ENCODE data around the gene SUMF2. TPM values are rescaled to one million over a fixed set of nuclear protein-coding genes. Genes with fewer than 3 reads are reported as not detected.

The SUMF2 gene
- total and polyA plus RNA-seq, 2 of the 13 experiments (the other 11 are each of a cell fraction or from before 2014, with no cell fraction given) = 48.9 to 54.4 TPM

- TF ChIP-seq ZBTB38 (CRISPR knock-in tag; IDR thresholded peaks at IDR 0.05) (no peak), KDM3A (CRISPR knock-in tag; IDR thresholded peaks at IDR 0.05; ENCODE audit: low read depth) (0 out of 2 replicates have a peak, but pooled peaks have one; percentile 17), ARNTL (CRISPR knock-in tag; IDR thresholded peaks at IDR 0.05) (no peak), FLYWCH1 (CRISPR knock-in tag; IDR thresholded peaks at IDR 0.05) (no peak), ZNF30 (CRISPR knock-in tag; IDR thresholded peaks at IDR 0.05) (no peak), GPN1 (CRISPR knock-in tag; IDR thresholded peaks at IDR 0.05; ENCODE audit: borderline replicate concordance) (no peak), ATM (IDR thresholded peaks at IDR 0.05; ENCODE audit: borderline replicate concordance) (no peak), SPEN (CRISPR knock-in tag; IDR thresholded peaks at IDR 0.05; ENCODE audit: low read depth) (no peak; the same call in 1 of the 2 replicates), STAG1 (CRISPR knock-in tag; IDR thresholded peaks at IDR 0.05) (no peak), NFKBIZ (CRISPR knock-in tag; IDR thresholded peaks at IDR 0.05) (no peak; the same call in 1 of the 2 replicates), ZNF256 (CRISPR knock-in tag; conservative IDR thresholded peaks at IDR 0.05) (no peak), ZNF329 (CRISPR knock-in tag; IDR thresholded peaks at IDR 0.05; ENCODE audit: low read depth) (no peak), BRD4 (CRISPR knock-in tag; IDR thresholded peaks at IDR 0.05) (no peak), ZNF703 (CRISPR knock-in tag; IDR thresholded peaks at IDR 0.05; ENCODE audit: borderline replicate concordance) (no peak), POLR2AphosphoS2 (IDR thresholded peaks at IDR 0.05; ENCODE audit: low read depth, low read length) (no peak), ARHGAP35 (CRISPR knock-in tag; IDR thresholded peaks at IDR 0.05; ENCODE audit: borderline replicate concordance) (no peak), HMG20A (CRISPR knock-in tag; IDR thresholded peaks at IDR 0.05; ENCODE audit: borderline replicate concordance) (peak; percentile 83), TCF7L2 (IDR thresholded peaks at IDR 0.05; ENCODE audit: low read depth, low read length) (no peak), JUNB (CRISPR knock-in tag; IDR thresholded peaks at IDR 0.05; ENCODE audit: borderline replicate concordance) (0 out of 2 replicates have a peak, but pooled peaks have one; percentile 31), ZNF460 (CRISPR knock-in tag; IDR thresholded peaks at IDR 0.05; ENCODE audit: borderline replicate concordance) (peak; percentile 99), ZNF317 (CRISPR knock-in tag; IDR thresholded peaks at IDR 0.05) (no peak), POGK (CRISPR knock-in tag; conservative IDR thresholded peaks at IDR 0.05) (0 out of 2 replicates have a peak, but pooled peaks have one; percentile 29), MLX (CRISPR knock-in tag; IDR thresholded peaks at IDR 0.05) (no peak), ZNF7 (CRISPR knock-in tag; IDR thresholded peaks at IDR 0.05) (peak; percentile 76), ATRX (CRISPR knock-in tag; IDR thresholded peaks at IDR 0.05; ENCODE audit: borderline replicate concordance) (no peak), FOXJ3 (CRISPR knock-in tag; IDR thresholded peaks at IDR 0.05; ENCODE audit: borderline replicate concordance) (no peak)
- TF ChIP-seq, protein P1, sequence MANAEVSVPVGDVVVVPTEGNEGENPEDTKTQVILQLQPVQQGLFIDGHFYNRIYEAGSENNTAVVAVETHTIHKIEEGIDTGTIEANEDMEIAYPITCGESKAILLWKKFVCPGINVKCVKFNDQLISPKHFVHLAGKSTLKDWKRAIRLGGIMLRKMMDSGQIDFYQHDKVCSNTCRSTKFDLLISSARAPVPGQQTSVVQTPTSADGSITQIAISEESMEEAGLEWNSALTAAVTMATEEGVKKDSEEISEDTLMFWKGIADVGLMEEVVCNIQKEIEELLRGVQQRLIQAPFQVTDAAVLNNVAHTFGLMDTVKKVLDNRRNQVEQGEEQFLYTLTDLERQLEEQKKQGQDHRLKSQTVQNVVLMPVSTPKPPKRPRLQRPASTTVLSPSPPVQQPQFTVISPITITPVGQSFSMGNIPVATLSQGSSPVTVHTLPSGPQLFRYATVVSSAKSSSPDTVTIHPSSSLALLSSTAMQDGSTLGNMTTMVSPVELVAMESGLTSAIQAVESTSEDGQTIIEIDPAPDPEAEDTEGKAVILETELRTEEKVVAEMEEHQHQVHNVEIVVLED (CRISPR knock-in tag; IDR thresholded peaks at IDR 0.05; ENCODE audit: borderline replicate concordance) = no peak
- TF ChIP-seq, protein P2, sequence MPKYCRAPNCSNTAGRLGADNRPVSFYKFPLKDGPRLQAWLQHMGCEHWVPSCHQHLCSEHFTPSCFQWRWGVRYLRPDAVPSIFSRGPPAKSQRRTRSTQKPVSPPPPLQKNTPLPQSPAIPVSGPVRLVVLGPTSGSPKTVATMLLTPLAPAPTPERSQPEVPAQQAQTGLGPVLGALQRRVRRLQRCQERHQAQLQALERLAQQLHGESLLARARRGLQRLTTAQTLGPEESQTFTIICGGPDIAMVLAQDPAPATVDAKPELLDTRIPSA (CRISPR knock-in tag; IDR thresholded peaks at IDR 0.05; ENCODE audit: borderline replicate concordance) = no peak
These were observed 35.0 kb upstream of the SUMF2 start (continued) for GRCh38 chr7:56028942-56029630.

Data from HepG2 (cell line).